Measurements from ENCODE around the gene INTS2.
"Not testable (repeated sequence)": the region's sequence is repeated elsewhere in the genome, so short reads cannot be mapped to it uniquely, and the experiment has no call there.

INTS2 gene

GRCh38 chr17:61825448-61826137 is 102.2 kb downstream of the INTS2 start:
- Histone ChIP-seq H3K36me3 (peaks cover 10% of the 10 kb centered on the region), H3K27me3 (no peaks in the 10 kb centered on the region), H3K4me1 (ENCODE audit: control insufficient read depth in 1 of 2, insufficient read depth in 1 of 2, low read depth in 1 of 2, low read length in 1 of 2) (no peaks in the 10 kb centered on the region), H3K27ac (no peak overlapping the region), H3K4me3 (ENCODE audit: low read depth in 1 of 2, low read length in 1 of 2) (no peak overlapping the region), H3K9me3 (no peaks in the 10 kb centered on the region)
- TF ChIP-seq CTCF (IDR thresholded peaks at IDR 0.05) = no peak

- TF ChIP-seq CTCF (IDR thresholded peaks at IDR 0.05) = no peak
- H3K36me3 ChIP-seq = peaks cover 15% of the 10 kb centered on the region
- H3K4me3 ChIP-seq (ENCODE audit: low read depth in 1 of 2, low read length in 1 of 2) = no peak overlapping the region
- no peaks in the 10 kb centered on the region for H3K4me1 ChIP-seq (ENCODE audit: control insufficient read depth in 1 of 2, insufficient read depth in 1 of 2, low read depth in 1 of 2, low read length in 1 of 2)
- H3K27me3 ChIP-seq = no peaks in the 10 kb centered on the region
- no peaks in the 10 kb centered on the region for H3K9me3 ChIP-seq
- H3K27ac ChIP-seq = no peak overlapping the region
These were observed 105.2 kb downstream of the INTS2 start for GRCh38 chr17:61822326-61823285.

- Histone ChIP-seq H3K4me1 (ENCODE audit: control insufficient read depth in 1 of 2, insufficient read depth in 1 of 2, low read depth in 1 of 2, low read length in 1 of 2) (peaks cover 0 to 4% of the 10 kb centered on the region in 2 experiments), H3K27me3 (no peaks in the 10 kb centered on the region), H3K9me3 (no peaks in the 10 kb centered on the region), H3K27ac (no peak overlapping the region), H3K36me3 (peaks cover 15% of the 10 kb centered on the region), H3K4me3 (ENCODE audit: low read depth in 1 of 2, low read length in 1 of 2) (no peak overlapping the region)
- TF ChIP-seq CTCF (IDR thresholded peaks at IDR 0.05) = no peak
These were observed 106.1 kb downstream of the INTS2 start for GRCh38 chr17:61821655-61822054.

GRCh38 chr17:61819265-61819664 is 108.5 kb downstream of the INTS2 start:
- H3K27me3 ChIP-seq; H3K4me1 ChIP-seq (ENCODE audit: control insufficient read depth in 1 of 2, insufficient read depth in 1 of 2, low read depth in 1 of 2, low read length in 1 of 2); H3K9me3 ChIP-seq; H3K4me3 ChIP-seq (ENCODE audit: low read depth in 1 of 2, low read length in 1 of 2); H3K27ac ChIP-seq: not testable (repeated sequence)
- peaks cover 15% of the 10 kb centered on the region for H3K36me3 ChIP-seq

- H3K27me3 ChIP-seq = no peaks in the 10 kb centered on the region
- H3K27ac ChIP-seq = no peak overlapping the region
- no peak overlapping the region for H3K4me3 ChIP-seq (ENCODE audit: low read depth in 1 of 2, low read length in 1 of 2)
- H3K4me1 ChIP-seq (ENCODE audit: control insufficient read depth in 1 of 2, insufficient read depth in 1 of 2, low read depth in 1 of 2, low read length in 1 of 2) = peaks cover 0 to 4% of the 10 kb centered on the region in 2 experiments
- H3K36me3 ChIP-seq = peaks cover 15% of the 10 kb centered on the region
- no peaks in the 10 kb centered on the region for H3K9me3 ChIP-seq
- TF ChIP-seq CTCF (IDR thresholded peaks at IDR 0.05) = no peak
These were observed 109.6 kb downstream of the INTS2 start for GRCh38 chr17:61818225-61818624.

- Histone ChIP-seq H3K4me1 (ENCODE audit: control insufficient read depth in 1 of 2, insufficient read depth in 1 of 2, low read depth in 1 of 2, low read length in 1 of 2) (peaks cover 0 to 4% of the 10 kb centered on the region in 2 experiments), H3K27ac (no peak overlapping the region), H3K9me3 (no peaks in the 10 kb centered on the region), H3K36me3 (peaks cover 15% of the 10 kb centered on the region), H3K4me3 (ENCODE audit: low read depth in 1 of 2, low read length in 1 of 2) (no peak overlapping the region), H3K27me3 (no peaks in the 10 kb centered on the region)
- no peak for TF ChIP-seq CTCF (IDR thresholded peaks at IDR 0.05)
These were observed 110.3 kb downstream of the INTS2 start for GRCh38 chr17:61817452-61817851.

All from neutrophil (primary cell).